ENCODE measurements around the gene EVX2.

DNA sequence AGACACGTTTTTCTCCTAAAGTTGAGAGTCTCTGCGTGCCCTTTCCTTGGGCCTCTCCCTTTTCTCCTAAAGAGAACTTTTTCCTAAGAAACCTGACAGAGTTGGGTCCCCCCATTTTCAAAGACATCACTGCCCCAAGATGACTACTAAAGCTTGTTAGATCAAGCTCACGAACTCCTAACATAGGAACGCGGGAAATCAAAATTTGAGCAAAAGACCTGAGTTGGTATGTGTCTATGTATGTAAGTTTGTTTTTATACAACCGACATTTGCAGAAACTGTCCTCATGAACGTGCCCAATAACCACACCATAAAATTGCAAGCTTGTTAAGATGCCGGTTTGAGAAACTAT, 10.1 kb upstream of the EVX2 start:
- TF ChIP-seq, protein P1, sequence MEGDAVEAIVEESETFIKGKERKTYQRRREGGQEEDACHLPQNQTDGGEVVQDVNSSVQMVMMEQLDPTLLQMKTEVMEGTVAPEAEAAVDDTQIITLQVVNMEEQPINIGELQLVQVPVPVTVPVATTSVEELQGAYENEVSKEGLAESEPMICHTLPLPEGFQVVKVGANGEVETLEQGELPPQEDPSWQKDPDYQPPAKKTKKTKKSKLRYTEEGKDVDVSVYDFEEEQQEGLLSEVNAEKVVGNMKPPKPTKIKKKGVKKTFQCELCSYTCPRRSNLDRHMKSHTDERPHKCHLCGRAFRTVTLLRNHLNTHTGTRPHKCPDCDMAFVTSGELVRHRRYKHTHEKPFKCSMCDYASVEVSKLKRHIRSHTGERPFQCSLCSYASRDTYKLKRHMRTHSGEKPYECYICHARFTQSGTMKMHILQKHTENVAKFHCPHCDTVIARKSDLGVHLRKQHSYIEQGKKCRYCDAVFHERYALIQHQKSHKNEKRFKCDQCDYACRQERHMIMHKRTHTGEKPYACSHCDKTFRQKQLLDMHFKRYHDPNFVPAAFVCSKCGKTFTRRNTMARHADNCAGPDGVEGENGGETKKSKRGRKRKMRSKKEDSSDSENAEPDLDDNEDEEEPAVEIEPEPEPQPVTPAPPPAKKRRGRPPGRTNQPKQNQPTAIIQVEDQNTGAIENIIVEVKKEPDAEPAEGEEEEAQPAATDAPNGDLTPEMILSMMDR (IDR thresholded peaks at IDR 0.05) = no peak
- TF ChIP-seq POLR2A (IDR thresholded peaks at IDR 0.05) = no peak

All from Peyer's patch (tissue), 4 donors.